Suppressor macrophage treated with lipopolysaccharide for 4 hours (primary cell): ENCODE data around the gene KRTAP4-16.
A peak's percentile ranks its signal among the peaks of the same experiment; 100 is the strongest.
"Not testable (repeated sequence)": the region's sequence is repeated elsewhere in the genome, so short reads cannot be mapped to it uniquely, and the experiment has no call there.

Experiments used
- DNase-seq: peaks from one replicate; pipeline ENCODE4 v3.0.0-alpha.2; 2020

Gene KRTAP4-16

DNA sequence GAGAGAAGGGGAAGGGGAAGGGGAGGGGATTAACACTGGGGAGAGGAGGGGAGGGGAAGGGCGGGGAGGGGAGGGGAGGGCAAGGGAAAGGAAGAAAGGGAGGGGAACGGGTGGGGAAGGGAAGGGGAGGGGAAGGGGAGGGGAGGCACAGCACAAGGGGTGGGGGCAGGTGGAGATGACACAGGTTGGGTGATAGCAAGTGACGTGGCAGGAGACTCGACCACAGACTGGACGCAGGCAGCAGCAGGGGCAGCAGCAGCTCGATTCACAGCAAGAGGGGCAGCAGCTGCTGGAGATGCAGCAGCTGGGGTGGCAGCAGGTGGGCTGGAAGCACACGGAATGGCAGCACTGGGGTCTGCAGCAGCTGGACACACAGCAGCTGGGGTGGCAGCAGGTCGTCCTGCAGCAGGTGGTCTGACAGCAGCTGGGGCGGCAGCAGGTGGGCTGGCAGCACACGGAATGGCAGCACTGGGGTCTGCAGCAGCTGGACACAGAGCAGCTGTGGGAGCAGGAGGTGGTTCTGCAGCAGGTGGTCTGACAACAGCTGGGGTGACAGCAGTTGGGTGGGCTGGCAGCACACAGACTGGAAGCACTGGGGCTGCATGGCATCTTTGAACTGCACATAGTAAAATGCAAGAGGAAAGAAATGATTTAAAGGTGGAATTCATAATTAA lies at the start of gene KRTAP4-16:
TSS of gene KRTAP4-16 (minus strand) at position 624 of the 674 bp plus-strand sequence. CDS start at position 624, 0 bp downstream.
- no peak for DNase-seq

DNA sequence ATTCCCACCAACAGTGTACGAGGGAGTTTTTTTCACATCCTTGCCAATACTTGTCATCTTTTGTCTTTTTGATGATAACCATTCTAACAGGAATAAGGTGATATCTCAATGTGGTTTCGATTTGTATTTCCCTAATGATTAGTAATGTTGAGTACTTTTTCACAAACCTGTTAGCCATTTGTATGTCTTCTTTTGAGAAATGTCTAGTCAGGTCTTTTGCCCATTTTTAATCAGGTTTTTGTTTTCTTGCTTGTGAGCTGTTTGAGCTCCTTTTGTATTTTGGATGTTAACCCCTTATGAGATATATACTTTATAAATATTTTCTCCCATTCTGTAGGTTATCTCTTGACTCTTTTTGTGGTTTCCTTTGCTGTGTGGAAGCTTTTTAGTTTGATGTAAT lies 49.5 kb upstream of the KRTAP4-16 start:
- no peak for DNase-seq

DNA sequence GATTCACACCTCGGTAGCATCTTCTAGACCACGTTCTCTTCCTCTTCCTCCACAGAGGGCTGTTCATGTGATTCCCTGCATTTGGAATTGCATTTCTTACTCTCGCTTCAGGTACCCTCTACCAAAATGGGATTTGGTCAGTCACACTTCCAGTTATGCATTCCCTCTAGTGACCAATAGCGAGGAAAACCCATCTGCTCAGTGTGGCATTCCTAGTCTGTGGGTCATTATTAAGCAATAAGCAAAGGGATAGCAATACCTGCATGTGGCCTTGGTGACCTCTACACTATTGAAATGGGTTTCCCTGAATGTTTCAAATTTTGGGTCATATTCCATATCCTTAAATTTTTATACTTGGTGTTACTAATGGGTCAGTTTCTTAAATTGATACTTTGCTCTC lies 48.0 kb upstream of the KRTAP4-16 start:
- no peak for DNase-seq

DNA sequence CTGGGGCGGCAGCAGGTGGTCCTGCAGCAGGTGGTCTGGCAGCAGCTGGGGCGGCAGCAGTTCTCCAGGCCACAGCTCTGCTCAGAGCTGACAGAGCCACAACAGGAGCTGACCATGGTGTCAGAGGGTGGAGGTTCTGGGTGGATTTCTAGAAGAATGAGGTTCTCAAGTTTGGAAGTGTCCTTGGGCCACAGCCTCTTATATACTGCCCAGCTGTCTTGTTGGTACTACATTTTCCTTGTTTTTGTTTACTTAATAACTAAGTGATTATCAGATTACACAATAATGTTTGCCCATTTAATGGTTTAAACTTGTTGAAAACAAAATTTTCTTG lies 47.6 kb upstream of the KRTAP4-16 start, which contains the start of gene KRTAP4-5:
TSS of gene KRTAP4-5 (minus strand) at position 174 of the 334 bp plus-strand sequence. CDS start at position 116, 58 bp downstream.
- DNase-seq: no peak

DNA sequence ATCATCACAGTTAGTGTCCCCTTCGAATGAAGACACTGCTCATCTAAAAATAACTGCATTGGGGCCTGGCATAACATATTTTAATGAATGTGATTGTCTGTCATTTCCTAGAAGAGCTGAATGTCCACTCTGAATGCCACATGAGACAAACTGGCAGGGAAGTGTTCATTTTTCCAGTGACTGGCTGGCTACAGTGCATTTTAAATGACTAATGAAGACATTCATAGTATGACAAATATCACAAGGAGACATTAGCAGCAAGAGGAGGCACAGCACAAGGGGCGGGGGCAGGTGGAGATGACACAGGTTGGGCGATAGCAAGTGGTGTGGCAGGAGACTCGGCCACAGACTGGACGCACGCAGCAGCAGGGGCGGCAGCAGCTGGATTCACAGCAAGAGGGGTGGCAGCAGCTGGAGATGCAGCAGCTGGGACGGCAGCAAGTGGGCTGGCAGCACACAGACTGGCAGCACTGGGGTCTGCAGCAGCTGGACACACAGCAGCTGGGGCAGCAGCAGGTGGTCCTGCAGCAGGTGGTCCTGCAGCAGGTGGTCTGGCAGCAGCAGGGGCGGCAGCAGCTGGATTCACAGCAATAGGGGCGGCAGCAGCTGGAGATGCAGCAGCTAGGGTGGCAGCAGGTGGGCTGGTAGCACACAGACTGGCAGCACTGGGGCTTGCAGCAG lies 47.1 kb upstream of the KRTAP4-16 start:
- not testable (repeated sequence) for DNase-seq

DNA sequence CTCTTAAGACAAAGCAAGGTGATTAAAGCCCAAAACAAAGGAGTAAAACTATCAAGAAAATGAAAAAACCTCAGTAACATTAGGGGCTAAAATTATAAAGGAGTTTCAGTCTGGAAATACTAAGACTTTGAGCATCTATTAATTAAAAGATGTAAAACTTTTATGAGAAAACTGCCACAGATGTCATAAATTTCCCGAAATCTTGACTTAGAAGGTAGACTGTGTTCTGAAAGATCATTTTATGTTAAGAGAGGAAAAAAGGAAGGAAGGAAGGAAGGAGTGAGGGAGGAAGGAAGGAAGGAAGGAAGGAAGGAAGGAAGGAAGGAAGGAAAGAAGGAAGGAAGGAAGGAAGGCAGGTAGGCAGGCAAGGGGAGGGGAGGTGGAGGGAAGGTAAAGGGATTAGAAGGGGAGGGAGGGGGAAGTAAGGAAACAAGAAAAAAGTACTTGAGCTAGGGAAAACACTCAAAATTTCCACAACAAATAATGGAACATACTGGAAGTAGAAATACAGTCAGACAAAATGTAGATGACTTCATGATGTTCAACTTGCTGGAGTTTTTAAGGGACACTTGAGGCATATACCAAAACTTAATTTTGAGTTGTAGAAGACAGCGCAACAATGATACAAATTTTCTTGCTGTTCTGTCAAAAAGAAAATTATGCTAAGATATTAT lies 45.7 kb upstream of the KRTAP4-16 start:
- no peak for DNase-seq

DNA sequence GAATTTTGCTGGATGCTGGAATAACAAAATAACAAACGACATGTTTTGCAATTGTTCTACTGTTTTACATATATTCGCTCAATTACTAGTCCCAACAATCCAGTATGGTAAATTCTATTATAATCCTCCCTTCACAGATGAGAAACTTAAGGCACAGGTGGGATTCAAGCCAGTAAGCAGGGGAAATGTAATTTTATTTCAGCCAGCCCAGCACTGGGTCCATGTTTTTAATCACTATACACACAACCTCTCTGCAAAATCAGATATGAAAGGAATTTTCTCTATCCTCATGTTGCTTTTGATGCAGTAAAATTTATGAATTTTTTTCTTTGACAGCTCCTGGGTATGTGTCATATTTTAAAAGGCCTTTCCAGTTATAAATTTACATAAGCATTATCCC lies 43.3 kb upstream of the KRTAP4-16 start:
- DNase-seq: no peak

DNA sequence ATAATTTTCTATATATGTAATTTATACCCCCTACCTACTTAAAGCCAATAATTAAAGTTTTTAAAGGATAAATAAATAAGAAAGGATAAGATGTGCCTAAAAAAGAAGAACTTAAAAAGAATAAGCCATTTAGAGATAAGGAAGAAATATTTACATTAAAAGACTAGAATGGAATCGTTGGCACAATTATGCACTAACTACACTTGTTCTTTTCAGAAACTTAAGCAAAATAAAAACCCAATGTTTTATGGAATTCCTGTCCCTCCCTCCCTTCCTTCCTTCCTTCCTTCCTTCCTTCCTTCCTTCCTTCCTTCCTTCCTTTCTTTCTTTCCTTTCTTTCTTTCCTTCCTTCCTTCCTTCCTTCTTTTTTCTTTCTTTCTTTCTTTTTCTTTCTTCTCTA lies 42.8 kb upstream of the KRTAP4-16 start:
- no peak for DNase-seq

DNA sequence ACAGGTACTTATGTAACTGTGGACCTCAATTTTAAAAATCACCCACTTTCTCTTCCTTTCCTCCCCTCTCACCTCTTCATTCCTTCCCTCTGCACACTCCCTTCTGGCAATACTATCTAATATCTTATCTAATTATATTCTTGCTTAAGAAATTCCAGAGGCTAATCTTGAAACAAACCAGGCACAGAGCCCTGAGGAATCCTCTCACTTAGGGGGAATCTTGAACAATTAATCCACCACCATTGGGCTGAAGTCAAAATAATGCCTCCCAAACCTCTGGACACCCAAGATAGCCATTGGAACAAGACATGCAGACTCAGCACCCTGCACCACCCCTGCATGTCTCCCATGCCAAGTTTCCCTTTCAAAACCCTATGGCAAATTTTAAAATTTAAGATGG lies 39.4 kb upstream of the KRTAP4-16 start:
- no peak for DNase-seq

DNA sequence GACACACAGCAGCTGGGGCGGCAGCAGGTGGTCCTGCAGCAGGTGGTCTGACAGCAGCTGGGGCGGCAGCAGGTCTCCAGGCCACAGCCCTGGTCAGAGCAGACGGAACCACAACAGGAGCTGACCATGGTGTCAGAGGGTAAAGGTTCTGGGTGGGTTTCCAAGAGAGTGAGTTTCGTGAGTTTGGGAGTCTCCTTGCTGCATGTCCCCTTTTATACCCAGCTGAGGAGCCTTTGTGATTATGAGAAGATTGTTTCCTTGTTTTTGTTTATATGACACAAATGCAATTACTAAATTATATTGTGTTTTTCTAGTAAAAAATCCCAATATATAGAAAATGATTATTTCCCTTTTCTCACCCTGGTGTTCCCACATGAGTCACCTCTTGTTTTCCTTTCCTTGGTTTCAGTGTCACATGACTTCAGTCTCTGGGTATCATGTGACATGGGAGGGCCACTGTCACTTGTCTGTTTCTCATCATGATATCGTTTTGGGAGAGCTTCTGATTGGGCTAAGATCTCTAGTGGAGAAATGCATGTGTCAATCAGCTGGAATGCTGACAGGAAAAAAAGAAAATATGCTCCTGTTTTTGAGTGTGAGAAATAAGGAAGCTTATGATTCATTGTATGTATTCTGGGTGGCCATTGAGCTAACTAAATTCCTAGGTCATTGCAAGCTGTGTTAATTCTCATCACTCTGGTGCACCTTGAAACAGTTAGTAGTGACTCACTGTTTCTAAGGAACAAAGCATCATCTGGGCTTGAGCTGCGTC lies 38.5 kb upstream of the KRTAP4-16 start, which contains the start of gene KRTAP4-6:
TSS of gene KRTAP4-6 (minus strand) at position 185 of the 772 bp plus-strand sequence. CDS start at position 128, 57 bp downstream.
- peak; percentile 31 for DNase-seq

DNA sequence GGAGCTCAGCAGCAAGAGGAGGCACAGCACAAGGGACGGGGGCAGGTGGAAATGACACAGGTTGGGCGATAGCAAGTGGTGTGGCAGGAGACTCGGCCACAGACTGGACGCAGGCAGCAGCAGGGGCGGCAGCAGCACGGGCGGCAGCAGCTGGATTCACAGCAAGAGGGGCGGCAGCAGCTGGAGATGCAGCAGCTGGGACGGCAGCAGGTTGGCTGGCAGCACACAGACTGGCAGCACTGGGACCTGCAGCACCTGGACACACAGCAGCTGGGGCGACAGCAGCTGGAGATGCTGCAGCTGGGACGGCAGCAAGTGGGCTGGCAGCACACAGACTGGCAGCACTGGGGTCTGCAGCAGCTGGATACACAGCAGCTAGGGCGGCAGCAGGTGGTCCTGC lies 37.9 kb upstream of the KRTAP4-16 start:
- DNase-seq: not testable (repeated sequence)

DNA sequence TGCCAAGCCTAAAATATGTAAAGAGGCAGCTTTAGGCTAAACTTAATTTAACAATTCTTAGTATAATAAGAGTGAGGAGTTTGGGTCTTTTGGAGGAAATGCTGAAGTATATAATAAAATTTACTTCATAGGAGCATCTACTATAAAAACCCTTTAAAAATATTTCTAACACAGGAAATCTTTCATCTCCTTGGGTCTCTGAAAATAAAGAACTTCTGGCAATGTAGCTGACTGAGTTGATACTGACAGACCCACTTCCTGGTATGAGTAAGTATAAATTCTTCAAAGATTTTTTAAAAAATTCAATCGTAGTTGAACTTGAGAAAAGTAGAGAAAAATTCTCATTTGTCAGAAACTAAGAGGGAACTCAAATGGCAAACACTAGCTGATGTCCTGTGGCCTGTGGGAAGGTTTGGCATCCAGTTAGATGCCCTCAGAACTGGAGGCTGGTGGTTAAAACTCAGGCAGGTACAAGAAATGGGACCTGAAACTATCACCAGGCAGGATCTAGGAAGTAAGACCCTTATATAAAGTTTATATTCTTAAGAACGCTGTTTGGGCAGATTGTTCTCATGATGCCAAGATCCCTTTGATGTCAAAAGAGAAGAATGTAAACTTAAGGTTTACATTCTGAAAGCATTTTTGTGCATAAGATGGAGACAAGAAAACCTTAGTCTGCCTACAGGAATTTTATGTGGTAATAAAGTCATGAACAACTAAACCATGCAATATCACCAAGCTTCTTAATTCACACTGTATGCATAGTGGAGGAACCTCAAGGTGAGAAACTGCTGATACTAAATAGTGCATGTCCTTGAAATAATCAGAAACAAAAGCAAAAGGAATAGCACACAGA lies 32.1 kb upstream of the KRTAP4-16 start:
- no peak for DNase-seq

DNA sequence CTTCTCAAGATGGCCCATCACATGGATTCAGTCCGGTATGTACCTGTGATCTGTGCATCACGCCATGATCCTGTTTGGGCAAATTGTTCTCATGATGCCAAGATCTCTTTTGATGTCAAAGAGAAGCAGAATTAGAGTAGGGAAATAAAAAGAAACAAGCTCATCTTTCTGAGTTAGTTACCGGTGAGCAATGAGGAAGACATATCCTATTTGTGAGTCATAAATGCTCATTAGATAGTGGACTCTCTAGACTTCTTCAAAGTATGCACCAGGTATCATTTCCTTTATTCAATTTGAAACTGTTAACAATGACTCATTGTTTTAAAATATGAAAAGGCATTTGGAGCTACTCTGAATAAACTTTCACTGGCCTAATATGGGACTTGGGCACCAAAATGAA lies 30.0 kb upstream of the KRTAP4-16 start:
- no peak for DNase-seq

DNA sequence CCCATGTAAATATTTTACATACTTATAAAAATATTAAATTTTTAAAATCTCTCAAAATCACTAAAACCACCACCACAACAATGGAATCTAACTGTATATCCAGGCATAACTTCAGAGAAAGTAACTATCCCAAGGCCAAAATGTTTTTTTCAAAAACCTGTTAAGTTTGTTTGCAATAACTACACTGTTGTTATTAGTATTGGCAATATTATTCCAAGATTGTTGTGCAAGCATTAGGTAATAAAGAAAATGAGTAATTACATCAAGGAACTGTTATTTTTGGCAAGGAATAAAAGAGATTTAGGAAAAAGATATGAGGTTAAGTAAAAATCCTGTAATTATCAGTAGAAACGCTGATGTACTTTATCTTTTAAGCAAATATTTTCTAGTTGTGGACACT lies 25.4 kb upstream of the KRTAP4-16 start:
- DNase-seq: no peak

DNA sequence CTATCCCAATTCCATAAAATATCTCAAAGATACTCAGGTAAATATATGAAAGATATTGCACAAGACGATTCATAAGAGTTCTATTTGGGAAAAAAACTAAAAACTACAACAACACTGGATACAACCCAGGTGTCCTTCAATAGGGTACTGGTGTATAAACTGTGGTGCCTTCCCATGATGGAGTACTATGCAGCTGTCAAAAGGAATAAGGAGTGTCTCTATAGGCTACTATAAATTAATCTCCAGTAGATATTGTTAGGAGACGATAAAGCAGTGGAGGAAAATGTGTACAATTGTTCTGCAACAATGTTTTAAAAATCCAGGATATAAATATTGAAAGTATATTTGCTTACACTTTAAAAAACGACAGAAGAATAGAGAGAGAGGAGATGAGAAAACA lies 24.4 kb upstream of the KRTAP4-16 start:
- DNase-seq: no peak

DNA sequence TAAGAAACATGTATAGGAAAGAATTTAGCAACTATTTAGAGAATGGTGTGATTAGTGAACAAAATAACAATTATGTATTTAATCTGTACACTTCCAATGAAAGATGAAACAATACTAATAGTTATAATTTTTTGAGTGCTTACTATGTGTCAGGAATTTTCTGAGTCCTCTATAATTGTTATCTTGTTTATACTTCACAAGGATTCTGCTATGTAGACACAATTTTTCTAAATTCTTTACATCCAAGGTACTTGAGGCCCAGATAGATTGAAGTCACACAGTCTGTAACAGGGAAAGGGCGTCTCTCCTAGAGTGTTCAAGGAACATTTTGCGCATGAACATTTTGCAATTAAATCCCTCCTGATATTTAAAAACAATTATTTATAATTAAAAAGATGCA lies 23.1 kb upstream of the KRTAP4-16 start:
- no peak for DNase-seq

DNA sequence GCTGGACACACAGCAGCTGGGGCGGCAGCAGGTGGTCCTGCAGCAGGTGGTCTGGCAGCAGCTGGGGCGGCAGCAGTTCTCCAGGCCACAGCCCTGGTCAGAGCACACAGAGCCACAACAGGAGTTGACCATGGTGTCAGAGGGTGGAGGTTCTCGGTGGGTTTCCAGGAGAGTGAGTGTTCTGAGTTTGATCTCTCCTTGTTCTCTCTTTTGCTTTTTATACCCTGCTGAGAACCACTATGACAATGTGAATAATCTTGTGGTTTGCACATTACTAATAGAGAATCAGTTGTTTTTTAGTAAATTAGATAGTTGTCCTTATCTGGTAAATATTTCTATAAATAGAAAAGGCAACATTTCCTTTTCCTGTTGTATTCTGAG lies 22.0 kb upstream of the KRTAP4-16 start, which contains the start of gene KRTAP4-12:
TSS of gene KRTAP4-12 (minus strand) at position 192 of the 381 bp plus-strand sequence. CDS start at position 132, 60 bp downstream.
- not testable (repeated sequence) for DNase-seq

DNA sequence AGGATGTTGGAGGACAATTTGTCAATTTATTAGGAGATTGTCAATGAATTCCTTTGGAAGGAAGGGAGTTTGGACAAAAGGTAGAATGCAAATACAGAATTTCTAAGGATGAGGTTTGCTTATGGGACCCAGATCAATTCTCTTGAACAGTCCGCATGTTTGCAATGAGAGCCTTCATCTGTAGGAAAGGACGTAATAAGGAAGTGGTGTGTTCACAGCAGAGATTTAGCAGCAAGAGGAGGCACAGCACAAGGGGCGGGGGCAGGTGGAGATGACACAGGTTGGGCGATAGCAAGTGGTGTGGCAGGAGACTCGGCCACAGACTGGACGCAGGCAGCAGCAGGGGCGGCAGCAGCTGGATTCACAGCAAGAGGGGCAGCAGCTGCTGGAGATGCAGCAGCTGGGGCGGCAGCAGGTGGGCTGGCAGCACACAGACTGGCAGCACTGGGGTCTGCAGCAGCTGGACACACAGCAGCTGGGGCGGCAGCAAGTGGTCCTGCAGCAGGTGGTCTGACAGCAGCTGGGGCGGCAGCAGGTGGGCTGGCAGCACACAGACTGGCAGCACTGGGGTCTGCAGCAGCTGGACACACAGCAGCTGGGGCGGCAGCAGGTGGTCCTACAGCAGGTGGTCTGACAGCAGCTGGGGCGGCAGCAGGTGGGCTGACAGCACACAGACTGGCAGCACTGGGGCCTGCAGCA lies 21.4 kb upstream of the KRTAP4-16 start:
- DNase-seq: not testable (repeated sequence)

DNA sequence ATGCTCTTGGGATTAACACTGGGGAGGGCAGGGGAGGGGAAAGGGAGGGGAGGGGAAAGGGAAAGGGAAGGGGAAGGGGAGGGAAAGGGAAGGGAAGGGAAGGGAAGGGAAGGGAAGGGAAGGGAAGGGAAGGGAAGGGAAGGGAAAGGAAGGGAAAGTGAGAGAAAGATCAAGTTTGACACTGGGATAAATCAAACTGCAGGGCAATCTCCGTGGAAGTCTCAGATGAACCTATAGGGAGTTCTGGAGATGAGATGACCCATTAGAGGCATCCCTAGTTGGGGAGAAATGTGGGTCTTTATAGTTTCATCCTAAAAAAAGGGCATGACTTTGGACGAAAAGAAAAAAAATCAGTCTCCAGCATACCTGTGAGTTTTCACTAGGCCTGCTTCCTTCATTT lies 19.7 kb upstream of the KRTAP4-16 start:
- DNase-seq: no peak

DNA sequence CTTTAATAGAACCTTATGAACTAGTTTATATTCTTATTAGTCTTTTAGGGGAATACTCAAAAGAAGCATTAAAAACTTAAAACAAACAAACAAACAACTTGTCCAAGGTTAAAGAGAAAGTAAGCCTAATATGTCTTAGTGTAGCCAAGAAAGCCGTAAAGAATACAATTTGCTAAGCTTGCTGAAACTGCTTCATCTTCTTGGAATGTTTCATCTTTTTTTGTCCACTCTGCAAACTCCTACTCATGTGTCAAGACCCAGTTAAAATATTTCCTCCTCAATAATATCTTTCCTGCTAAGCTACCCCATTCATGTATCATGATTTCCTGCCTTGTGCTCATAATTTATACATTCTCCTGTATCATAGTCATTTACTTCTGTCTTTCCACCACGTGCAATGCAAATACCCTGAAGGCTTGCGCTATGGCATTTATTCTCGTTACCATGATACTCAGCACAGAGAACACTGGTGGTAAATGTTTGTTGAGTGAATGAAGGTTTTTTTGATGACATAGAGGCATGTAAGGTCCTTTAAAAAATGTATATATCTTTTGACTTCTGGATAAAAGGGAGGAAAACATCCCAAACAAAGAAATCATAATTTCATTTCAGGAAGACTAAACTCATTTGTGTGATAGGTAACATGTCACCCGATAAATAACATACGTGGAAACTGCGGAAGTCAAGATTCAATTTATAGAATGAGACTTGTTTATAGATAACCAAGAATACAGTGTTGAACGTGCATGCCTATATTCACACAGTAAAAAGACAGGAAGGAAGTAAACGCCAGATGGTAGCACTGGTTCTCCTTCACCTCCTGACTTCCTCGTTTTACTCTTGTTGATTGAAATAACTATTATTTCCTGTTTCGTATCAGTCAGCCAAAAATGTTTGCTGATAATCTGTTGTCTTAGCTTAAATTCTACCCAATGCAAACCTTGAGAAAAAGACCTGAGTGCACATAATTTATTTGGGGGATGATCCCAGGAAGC lies 18.0 kb upstream of the KRTAP4-16 start:
- DNase-seq: peak; percentile 14
